IMR-90 (cell line): ENCODE measurements around the gene ZNF440. TPM values are rescaled to one million over a fixed set of nuclear protein-coding genes. Genes with fewer than 3 reads are reported as not detected.

Experiments used
- ATAC-seq: fragments of 200-7000 bp; cut with Tn5 transposase; 2 replicates; pipeline ENCODE4 v1.9.1; 2020; ENCODE audit warnings: low read depth, mild to moderate bottlenecking, moderate library complexity
- BruUV-seq: library from RNA; stranded (reverse); fragments of 400-500 nt; replicated peaks from 2 replicates; lab custom pipeline; 2021; lab: Mats Ljungman, UMichigan
- CTCF ChIA-PET: fragments of 300-600 bp; formaldehyde crosslinking; extraction: SDS; loops from one replicate; lab custom pipeline; 2021; ENCODE audit warnings: antibody characterized with exemption; lab: Yijun Ruan, JAX
- POLR2A ChIA-PET: fragments of 300-600 bp; sonication (Branson Sonifier 250); formaldehyde crosslinking; loops from one replicate; lab custom pipeline; 2022; ENCODE audit warnings: antibody characterized with exemption; ENCODE audit not compliant: unreplicated experiment; lab: Charles Lee
- DNase-seq: peaks from one replicate; pipeline ENCODE4 v3.0.0; 2013
- H2AFZ ChIP-seq: replicated peaks from 2 replicates; pipeline ENCODE3; 2013; ENCODE audit warnings: low read length, mild to moderate bottlenecking; ENCODE audit not compliant: poor library complexity
- H2AK5ac ChIP-seq: 2 replicates; pipeline ENCODE4 v1.6.1; 2013; ENCODE audit warnings: low read depth, low read length, inconsistent platforms
- H2AK9ac ChIP-seq: replicated peaks from 2 replicates; pipeline ENCODE3; 2013; ENCODE audit warnings: mild to moderate bottlenecking, low read depth, low read length, moderate library complexity; ENCODE audit not compliant: poor library complexity
- H2BK120ac ChIP-seq: 2 replicates; pipeline ENCODE4 v1.6.1; 2013; ENCODE audit warnings: low read depth, low read length, inconsistent platforms
- H2BK15ac ChIP-seq: 3 replicates; pipeline ENCODE4 v1.6.1; 2013; ENCODE audit warnings: low read depth, low read length, inconsistent platforms
- H2BK20ac ChIP-seq: 2 replicates; pipeline ENCODE4 v1.6.1; 2013; ENCODE audit warnings: low read depth, mild to moderate bottlenecking, inconsistent platforms, low read length, moderate library complexity
- H2BK5ac ChIP-seq: 2 replicates; pipeline ENCODE4 v1.6.1; 2013; ENCODE audit warnings: mild to moderate bottlenecking, low read depth, low read length, inconsistent platforms; ENCODE audit not compliant: poor library complexity, severe bottlenecking
- H3K14ac ChIP-seq: replicated peaks from 2 replicates; pipeline ENCODE4 v1.6.1; 2013; ENCODE audit warnings: low read depth, low read length, inconsistent platforms
- H3K18ac ChIP-seq: 2 replicates; pipeline ENCODE4 v1.6.1; 2013; ENCODE audit warnings: low read depth, low read length, control low read depth
- H3K23ac ChIP-seq: 2 replicates; pipeline ENCODE4 v1.6.1; 2013; ENCODE audit warnings: low read depth, low read length, inconsistent platforms
- H3K27ac ChIP-seq: 2 replicates; pipeline ENCODE4 v1.5.1; 2013; ENCODE audit warnings: mild to moderate bottlenecking, control low read depth, low read length; ENCODE audit not compliant: insufficient read depth
- H3K27me3 ChIP-seq: 2 replicates; pipeline ENCODE4 v1.6.1; 2013; ENCODE audit warnings: low read length; ENCODE audit not compliant: control insufficient read depth, insufficient read depth
- H3K36me3 ChIP-seq: 2 replicates; pipeline ENCODE4 v1.6.1; 2013; ENCODE audit warnings: low read length, mixed read lengths; ENCODE audit not compliant: control insufficient read depth, insufficient read depth
- H3K4ac ChIP-seq: 2 replicates; pipeline ENCODE4 v1.6.1; 2013; ENCODE audit warnings: low read depth, low read length, inconsistent platforms
- H3K4me1 ChIP-seq: 2 replicates; pipeline ENCODE4 v1.6.1; 2013; ENCODE audit warnings: low read length, mixed read lengths; ENCODE audit not compliant: control insufficient read depth, insufficient read depth
- H3K4me2 ChIP-seq: 2 replicates; pipeline ENCODE4 v1.6.1; 2013; ENCODE audit warnings: low read depth, mild to moderate bottlenecking, control low read depth, low read length, moderate library complexity
- H3K4me3 ChIP-seq: 2 replicates; pipeline ENCODE4 v1.5.1; 2013; ENCODE audit warnings: low read depth, mild to moderate bottlenecking, control low read depth, low read length, moderate library complexity; ENCODE audit not compliant: insufficient read depth
- H3K56ac ChIP-seq: 2 replicates; pipeline ENCODE4 v1.6.1; 2013; ENCODE audit warnings: low read length, inconsistent platforms; ENCODE audit not compliant: insufficient read depth; ENCODE audit errors: extremely low read depth
- H3K79me1 ChIP-seq, 2 experiments: 2 replicates each; pipeline ENCODE4 v1.6.1; 2013; ENCODE audit warnings: low read length in 2 of 2, inconsistent platforms in 1 of 2, low read depth in 1 of 2
- H3K9ac ChIP-seq: 2 replicates; pipeline ENCODE4 v1.6.1; 2013; ENCODE audit warnings: low read depth, low read length, control low read depth
- H3K9me1 ChIP-seq: 2 replicates; pipeline ENCODE4 v1.6.1; 2013; ENCODE audit warnings: low read length, inconsistent platforms; ENCODE audit not compliant: insufficient read depth
- H3K9me3 ChIP-seq: 2 replicates; pipeline ENCODE4 v1.6.1; 2013; ENCODE audit warnings: low read length; ENCODE audit not compliant: control insufficient read depth, insufficient read depth
- H4K20me1 ChIP-seq: 2 replicates; pipeline ENCODE4 v1.6.1; 2013; ENCODE audit warnings: low read length, inconsistent platforms; ENCODE audit not compliant: insufficient read depth
- H4K5ac ChIP-seq: 2 replicates; pipeline ENCODE4 v1.6.1; 2013; ENCODE audit warnings: mild to moderate bottlenecking, low read depth, low read length, control low read depth
- H4K8ac ChIP-seq, 2 experiments: 2 replicates each; pipeline ENCODE4 v1.6.1; 2013; ENCODE audit warnings: low read depth in 2 of 2, low read length in 2 of 2, control low read depth in 1 of 2, inconsistent platforms in 1 of 2
- H4K91ac ChIP-seq: 2 replicates; pipeline ENCODE4 v1.6.1; 2013; ENCODE audit warnings: low read depth, low read length, inconsistent platforms; ENCODE audit not compliant: insufficient read depth
- CEBPB ChIP-seq: IDR thresholded peaks from 2 replicates; pipeline ENCODE4 v1.6.1; 2012; ENCODE audit warnings: low read depth, low read length, improper control_type of control experiment
- FOS ChIP-seq: fragments of 150-350 bp; IDR thresholded peaks from 2 replicates; pipeline ENCODE4 v1.6.1; 2016; ENCODE audit warnings: low read depth, low read length
- MAFK ChIP-seq: IDR thresholded peaks from 2 replicates; pipeline ENCODE4 v1.6.1; 2012; ENCODE audit warnings: low read depth, low read length, improper control_type of control experiment
- MAZ ChIP-seq: IDR thresholded peaks from 2 replicates; pipeline ENCODE4 v1.6.1; 2012; ENCODE audit warnings: low read depth, mild to moderate bottlenecking, low read length, improper control_type of control experiment, moderate library complexity, borderline replicate concordance
- MXI1 ChIP-seq: IDR thresholded peaks from 2 replicates; pipeline ENCODE4 v1.6.1; 2012; ENCODE audit warnings: low read depth, mild to moderate bottlenecking, low read length, moderate library complexity, borderline replicate concordance
- POLR2A ChIP-seq: IDR thresholded peaks from 2 replicates; pipeline ENCODE4 v1.6.1; 2012; ENCODE audit warnings: mild to moderate bottlenecking, low read depth, low read length
- RAD21 ChIP-seq: IDR thresholded peaks from 2 replicates; pipeline ENCODE4 v1.6.1; 2012; ENCODE audit warnings: low read length, improper control_type of control experiment
- USF2 ChIP-seq: fragments of 150-350 bp; IDR thresholded peaks from 2 replicates; pipeline ENCODE4 v1.6.1; 2017; ENCODE audit warnings: mild to moderate bottlenecking, antibody characterized with exemption, low read length, low read depth
- WGBS, 2 experiments: methylation state at CpG; one replicate each; pipeline versions ENCODE4 v1.1.5 to v1.1.7; 2013; ENCODE audit warnings: missing lambda C conversion rate in 2 of 2; ENCODE audit not compliant: insufficient read length in 1 of 2; ENCODE audit errors: extremely low coverage in 2 of 2; 5-methylcytosine and 5-hydroxymethylcytosine counted together
- dilution Hi-C: fragments of 300-500 bp; cut with HindIII; formaldehyde crosslinking; loops from one replicate; pipeline ENCODE4 v1.14.3; 2018; ENCODE audit warnings: low sequenced_read_pairs; ENCODE audit not compliant: unreplicated experiment
- in situ Hi-C: fragments of 300-500 bp; cut with MboI; formaldehyde crosslinking; loops from 3 replicates; pipeline ENCODE4 v1.14.3; 2019; ENCODE audit warnings: low sequenced_read_pairs, inconsistent platforms, mixed read lengths
- intact Hi-C: fragments of 100-400 bp; cut with micrococcal nuclease; formaldehyde crosslinking; loops from 2 replicates; pipeline ENCODE4 v1.10.0; 2022
- polyA plus RNA-seq, 3 experiments: library from polyadenylated mRNA; depleted of rRNA; stranded (reverse); fragments of >200 nt; gene quantifications; 2 replicates each; pipeline ENCODE4 v1.2.3, GENCODE V29; 2012; ENCODE audit warnings: low replicate concordance in 1 of 3
- total RNA-seq: library from RNA; depleted of rRNA; stranded (reverse); fragments of >200 nt; gene quantifications from 2 replicates; pipeline ENCODE4 v1.2.3, GENCODE V29; 2012

The ZNF440 gene
- total and polyA plus RNA-seq, 2 of the 4 experiments (the other 2 are of a cell fraction), result 2.8 to 8.4 TPM

DNA sequence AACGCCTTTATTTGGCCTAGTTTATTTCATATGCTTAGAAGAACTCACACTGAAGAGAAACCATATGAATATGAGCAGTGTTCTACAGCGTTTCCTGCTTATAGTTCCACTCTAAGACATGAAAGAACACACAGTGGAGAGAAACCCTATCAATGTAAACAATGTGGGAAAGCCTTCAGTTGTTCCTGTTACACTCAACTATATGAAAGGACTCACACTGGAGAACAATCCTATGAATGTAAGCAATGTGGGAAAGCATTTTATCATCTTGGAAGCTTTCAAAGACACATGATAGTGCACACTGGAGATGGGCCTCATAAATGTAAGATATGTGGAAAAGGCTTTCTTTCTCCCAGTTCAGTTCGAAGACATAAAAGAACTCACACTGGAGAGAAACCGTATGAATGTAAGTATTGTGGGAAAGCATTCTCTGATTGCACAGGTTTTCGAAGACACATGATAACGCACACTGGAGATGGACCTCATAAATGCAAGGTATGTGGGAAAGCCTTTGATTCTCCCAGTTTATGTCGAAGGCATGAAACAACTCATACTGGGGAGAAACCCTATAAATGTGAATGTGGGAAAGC, 33.5 kb upstream of the ZNF440 start:
- Histone ChIP-seq H2AK9ac (no peak overlapping the region), H3K79me1 (peaks cover 0 to 3% of the 10 kb centered on the region in 2 experiments; a peak in 1 of 4 replicates), H2BK120ac (no peak overlapping the region), H4K20me1 (no peaks in the 10 kb centered on the region), H4K8ac (no peak overlapping the region), H2AFZ (no peak overlapping the region), H3K4me2 (no peak overlapping the region), H3K9me1 (no peaks in the 10 kb centered on the region), H3K4me1 (no peaks in the 10 kb centered on the region), H3K23ac (no peak overlapping the region), H2BK20ac (no peak overlapping the region), H2BK5ac (no peak overlapping the region), H3K18ac (no peak overlapping the region), H3K4ac (no peak overlapping the region), H2AK5ac (no peak overlapping the region), H3K9me3 (peaks cover 73% of the 10 kb centered on the region), H3K36me3 (peaks cover 41% of the 10 kb centered on the region), H3K9ac (no peak overlapping the region), H3K56ac (no peak overlapping the region), H4K91ac (no peak overlapping the region), H3K27ac (no peak overlapping the region), H3K27me3 (no peaks in the 10 kb centered on the region), H3K4me3 (no peak overlapping the region), H2BK15ac (no peak overlapping the region), H4K5ac (no peak overlapping the region), H3K14ac (no peak overlapping the region)
- BruUV-seq, result no TSS peak
- no peak for ATAC-seq
- CTCF ChIA-PET, result no interaction called here
- in situ Hi-C loops, result no loop called here
- no peak for TF ChIP-seq MAFK
- TF ChIP-seq MAZ, result no peak
- no peak for TF ChIP-seq CEBPB
- TF ChIP-seq USF2, result no peak
- TF ChIP-seq RAD21, result no peak
- TF ChIP-seq POLR2A, result no peak
- TF ChIP-seq FOS, result no peak
- TF ChIP-seq MXI1, result no peak
- intact Hi-C loops, result no loop called here
- 100% methylated on average over 2 of the region's 7 CpGs; no CpG with 5 or more reads in 1 of the 2 experiments for whole genome bisulfite sequencing, 2 experiments
- POLR2A ChIA-PET, result no interaction called here
- dilution Hi-C loops, result no loop called here
- DNase-seq, result no peak
